ENCODE results near the gene SHE.

DNA sequence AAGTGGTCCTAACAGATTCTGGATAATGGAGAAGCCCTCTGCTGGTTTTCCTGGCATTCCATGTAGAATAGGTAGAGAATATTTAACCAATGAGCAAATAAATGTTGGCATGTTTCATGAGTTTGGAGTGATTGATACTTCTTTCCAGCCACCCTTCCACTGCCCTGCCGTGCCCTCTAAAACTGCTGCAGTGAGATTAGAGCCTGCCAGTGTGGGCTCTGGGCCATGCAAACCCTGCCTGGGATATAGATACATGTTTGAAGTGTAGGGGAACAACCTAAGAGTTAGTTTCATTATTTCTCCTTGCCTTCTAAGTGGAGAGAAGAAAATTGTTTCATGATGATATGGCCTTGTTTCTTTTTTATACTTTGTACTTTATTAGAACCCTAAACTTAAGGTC lies 45.8 kb upstream of the SHE start:
- TF ChIP-seq POLR2A (IDR thresholded peaks at IDR 0.05): no peak
- TF ChIP-seq, protein P1, sequence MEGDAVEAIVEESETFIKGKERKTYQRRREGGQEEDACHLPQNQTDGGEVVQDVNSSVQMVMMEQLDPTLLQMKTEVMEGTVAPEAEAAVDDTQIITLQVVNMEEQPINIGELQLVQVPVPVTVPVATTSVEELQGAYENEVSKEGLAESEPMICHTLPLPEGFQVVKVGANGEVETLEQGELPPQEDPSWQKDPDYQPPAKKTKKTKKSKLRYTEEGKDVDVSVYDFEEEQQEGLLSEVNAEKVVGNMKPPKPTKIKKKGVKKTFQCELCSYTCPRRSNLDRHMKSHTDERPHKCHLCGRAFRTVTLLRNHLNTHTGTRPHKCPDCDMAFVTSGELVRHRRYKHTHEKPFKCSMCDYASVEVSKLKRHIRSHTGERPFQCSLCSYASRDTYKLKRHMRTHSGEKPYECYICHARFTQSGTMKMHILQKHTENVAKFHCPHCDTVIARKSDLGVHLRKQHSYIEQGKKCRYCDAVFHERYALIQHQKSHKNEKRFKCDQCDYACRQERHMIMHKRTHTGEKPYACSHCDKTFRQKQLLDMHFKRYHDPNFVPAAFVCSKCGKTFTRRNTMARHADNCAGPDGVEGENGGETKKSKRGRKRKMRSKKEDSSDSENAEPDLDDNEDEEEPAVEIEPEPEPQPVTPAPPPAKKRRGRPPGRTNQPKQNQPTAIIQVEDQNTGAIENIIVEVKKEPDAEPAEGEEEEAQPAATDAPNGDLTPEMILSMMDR (IDR thresholded peaks at IDR 0.05): no peak
